IPS DF 6.9 (cell line): ENCODE measurements around the gene UBTFL1.

ENCODE experiments used
- DNase-seq: peaks from one replicate; pipeline ENCODE4 v3.0.0-alpha.2; 2013; ENCODE audit warnings: low read depth, low spot score
- H3K27ac ChIP-seq: one replicate; pipeline ENCODE4 v1.5.1; 2013; ENCODE audit warnings: low read length, control low read depth
- H3K27me3 ChIP-seq: 2 replicates; pipeline ENCODE4 v1.6.1; 2013; ENCODE audit warnings: mild to moderate bottlenecking, low read length; ENCODE audit not compliant: control insufficient read depth, insufficient read depth
- H3K36me3 ChIP-seq: 2 replicates; pipeline ENCODE4 v1.6.1; 2013; ENCODE audit warnings: low read length; ENCODE audit not compliant: control insufficient read depth, insufficient read depth
- H3K4me1 ChIP-seq: 2 replicates; pipeline ENCODE4 v1.6.1; 2013; ENCODE audit warnings: low read length; ENCODE audit not compliant: control insufficient read depth, insufficient read depth
- H3K4me3 ChIP-seq: 2 replicates; pipeline ENCODE4 v1.5.1; 2013; ENCODE audit warnings: mild to moderate bottlenecking, low read length
- H3K9me3 ChIP-seq: 2 replicates; pipeline ENCODE4 v1.6.1; 2013; ENCODE audit warnings: low read length, inconsistent platforms; ENCODE audit not compliant: control insufficient read depth, insufficient read depth
- WGBS: extraction: QIAGEN DNeasy Blood & Tissue Kit; methylation state at CpG from one replicate; pipeline ENCODE4 v1.1.7; 2013; ENCODE audit warnings: mixed read lengths, missing lambda C conversion rate; ENCODE audit not compliant: insufficient read length, insufficient coverage; 5-methylcytosine and 5-hydroxymethylcytosine counted together

The UBTFL1 gene

GRCh38 chr11:90124946-90125345 lies 39.2 kb downstream of the UBTFL1 start:
- no peak overlapping the region for H3K4me3 ChIP-seq
- WGBS = no CpG with 5 or more reads among the region's 3 CpGs
- no peaks in the 10 kb centered on the region for H3K4me1 ChIP-seq
- no peaks in the 10 kb centered on the region for H3K36me3 ChIP-seq
- H3K27me3 ChIP-seq = no peaks in the 10 kb centered on the region
- DNase-seq = no peak
- H3K9me3 ChIP-seq = no peaks in the 10 kb centered on the region
- H3K27ac ChIP-seq = no peak overlapping the region

- Histone ChIP-seq H3K4me1 (no peaks in the 10 kb centered on the region; the same call in 1 of the 2 replicates), H3K27me3 (no peaks in the 10 kb centered on the region), H3K27ac (no peak overlapping the region), H3K4me3 (peak overlapping the region; percentile 41; the same call in 1 of the 2 replicates), H3K9me3 (no peaks in the 10 kb centered on the region), H3K36me3 (no peaks in the 10 kb centered on the region)
- no peak for DNase-seq
- WGBS = no CpG with 5 or more reads among the region's 11 CpGs
Measured at GRCh38 chr11:90133560-90134477, 48.1 kb downstream of the UBTFL1 start.

DNA sequence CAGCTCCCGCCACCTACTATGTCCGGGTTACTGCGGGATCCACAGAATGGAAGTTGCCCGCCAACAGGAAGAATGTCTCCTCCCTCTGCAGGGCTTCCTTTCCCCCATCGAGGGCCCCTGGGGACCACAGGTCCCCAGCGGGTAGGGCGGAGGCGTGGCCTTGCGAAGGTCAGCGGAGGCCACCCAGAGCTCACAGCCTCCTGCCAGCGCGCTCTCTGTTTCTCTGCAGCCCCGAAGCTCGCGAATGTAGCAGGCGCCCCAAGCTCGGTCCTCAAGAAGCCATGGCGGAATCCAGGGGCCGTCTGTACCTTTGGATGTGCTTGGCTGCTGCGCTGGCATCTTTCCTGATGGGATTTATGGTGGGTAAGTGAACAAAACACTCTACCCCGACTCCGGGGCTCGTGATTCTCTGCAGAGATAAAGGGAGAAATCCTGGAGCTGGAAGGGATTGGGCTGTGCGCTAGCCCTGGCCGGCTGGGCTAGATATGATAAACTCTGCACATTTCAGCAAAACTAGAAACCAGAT lies 48.8 kb downstream of the UBTFL1 start, which contains the start of gene NAALAD2:
Gene NAALAD2 (plus strand): TSS at position 186 of the 526 bp plus-strand sequence. CDS start 96 bp downstream, at position 282.
- Histone ChIP-seq H3K9me3 (no peaks in the 10 kb centered on the region), H3K27me3 (no peaks in the 10 kb centered on the region), H3K4me1 (no peaks in the 10 kb centered on the region; the same call in 1 of the 2 replicates), H3K4me3 (peak within 1 kb of the TSS; percentile 41; the same call in 1 of the 2 replicates), H3K27ac (no peak within 1 kb of the TSS), H3K36me3 (no peaks in the 10 kb centered on the region)
- no CpG with 5 or more reads among the region's 25 CpGs for WGBS
- peak; percentile 11 for DNase-seq

DNA sequence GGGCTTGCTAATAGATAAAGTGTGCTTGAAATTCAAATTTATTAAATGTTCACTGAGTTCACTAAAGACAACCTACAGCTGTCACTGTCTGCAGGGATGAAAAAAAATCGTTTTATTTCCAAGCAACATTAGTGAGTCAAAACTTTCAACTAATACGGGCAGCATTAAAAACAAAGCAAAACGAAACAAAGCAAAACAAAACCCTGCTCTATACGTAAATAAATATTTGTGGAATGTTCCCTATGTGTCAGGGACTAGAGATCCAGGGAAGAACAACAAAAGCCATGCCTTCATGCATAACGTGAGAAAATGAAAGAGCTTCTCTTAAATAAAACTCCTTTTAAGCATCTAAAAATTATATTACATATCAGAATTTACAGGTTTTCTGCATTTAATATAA lies 49.3 kb downstream of the UBTFL1 start:
- Histone ChIP-seq H3K27me3 (no peaks in the 10 kb centered on the region), H3K27ac (no peak overlapping the region), H3K36me3 (no peaks in the 10 kb centered on the region), H3K4me1 (no peaks in the 10 kb centered on the region; the same call in 1 of the 2 replicates), H3K4me3 (peak overlapping the region; percentile 41; the same call in 1 of the 2 replicates), H3K9me3 (no peaks in the 10 kb centered on the region)
- WGBS = no CpG with 5 or more reads among the region's 5 CpGs
- DNase-seq = no peak
